HepG2 (cell line): ENCODE data around the gene NUBPL. TPM values are rescaled to one million over a fixed set of nuclear protein-coding genes. Genes with fewer than 3 reads are reported as not detected.
"Not testable (repeated sequence)": the region's sequence is repeated elsewhere in the genome, so short reads cannot be mapped to it uniquely, and the experiment has no call there.

Source experiments
- ATAC-seq: fragments of 200-7000 bp; cut with Tn5 transposase; 3 replicates; pipeline ENCODE4 v1.9.1; 2020; ENCODE audit warnings: mild to moderate bottlenecking, moderate library complexity
- BruUV-seq: library from RNA; stranded (reverse); fragments of 400-500 nt; replicated peaks from 2 replicates; lab custom pipeline; 2021; lab: Mats Ljungman, UMichigan
- CTCF ChIA-PET: fragments of 300-600 bp; formaldehyde crosslinking; extraction: SDS; loops from one replicate; lab custom pipeline; 2021; ENCODE audit warnings: low total read pairs, inconsistent platforms, low intra/inter-chr PET ratio; lab: Yijun Ruan, JAX
- POLR2A ChIA-PET: fragments of 350-600 bp; sonication (Branson Sonifier 250); formaldehyde crosslinking; loops from one replicate; lab custom pipeline; 2020; ENCODE audit warnings: antibody characterized with exemption, inconsistent platforms; lab: Yijun Ruan, JAX
- DNase-seq: peaks from one replicate; pipeline ENCODE4 v3.0.0-alpha.2; 2015; ENCODE audit warnings: low spot score
- FAIRE-seq: peaks from 3 replicates; lab custom pipeline; 2011; peaks lifted over from hg19 to GRCh38; lab: Jason Lieb, UNC
- H2AFZ ChIP-seq: one replicate; pipeline ENCODE4 v1.6.1; 2011; ENCODE audit warnings: low read length, inconsistent platforms
- H3K27ac ChIP-seq: fragments of 300-600 bp; 3 replicates; pipeline ENCODE4 v1.8.0; 2011; ENCODE audit warnings: mixed run types, mild to moderate bottlenecking, mixed read lengths, low read length, inconsistent platforms; ENCODE audit not compliant: insufficient read depth; ENCODE audit errors: extremely low read length
- H3K27me3 ChIP-seq, 2 experiments: fragments of 200-600 bp in 1 of 2; 2 replicates in 1 of 2; 3 replicates in 1 of 2; pipeline versions ENCODE4 v1.6.0 to v1.8.0; 2011; ENCODE audit warnings: low read length in 2 of 2, mild to moderate bottlenecking in 2 of 2, moderate library complexity in 2 of 2, inconsistent platforms in 1 of 2; ENCODE audit not compliant: insufficient read depth in 2 of 2, control insufficient read depth in 1 of 2
- H3K36me3 ChIP-seq, 2 experiments: fragments of 200-600 bp in 1 of 2; replicated peaks in 1 of 2; 2 replicates in 1 of 2; 3 replicates in 1 of 2; pipeline versions ENCODE4 v1.5.1 to v1.8.0; 2011; ENCODE audit warnings: low read length in 2 of 2, inconsistent platforms in 1 of 2; ENCODE audit not compliant: insufficient read depth in 2 of 2, control insufficient read depth in 1 of 2
- H3K4me1 ChIP-seq: 2 replicates; pipeline ENCODE4 v1.5.1; 2012; ENCODE audit warnings: low read length, inconsistent platforms; ENCODE audit not compliant: insufficient read depth
- H3K4me2 ChIP-seq: 2 replicates; pipeline ENCODE4 v1.6.0; 2011; ENCODE audit warnings: low read depth, low read length, inconsistent platforms
- H3K4me3 ChIP-seq, 3 experiments: fragments of 200-600 bp in 1 of 3; sonication (generic), shearing (Covaris generic) in 1 of 3; replicated peaks in 1 of 3; 2 replicates each; pipeline ENCODE4 v1.5.1; 2011 to 2016; ENCODE audit warnings: low read length in 3 of 3, inconsistent platforms in 2 of 3, low read depth in 2 of 3, mild to moderate bottlenecking in 2 of 3, control low read depth in 1 of 3, mixed read lengths in 1 of 3; ENCODE audit not compliant: insufficient read depth in 1 of 3
- H3K79me2 ChIP-seq: one replicate; pipeline ENCODE4 v1.6.1; 2011; ENCODE audit warnings: low read length, inconsistent platforms; ENCODE audit not compliant: insufficient read depth
- H3K9ac ChIP-seq: 2 replicates; pipeline ENCODE4 v1.6.0; 2011; ENCODE audit warnings: mild to moderate bottlenecking, low read depth, low read length, inconsistent platforms; ENCODE audit not compliant: insufficient read depth
- H3K9me3 ChIP-seq: 2 replicates; pipeline ENCODE4 v1.5.1; 2012; ENCODE audit warnings: mild to moderate bottlenecking, low read length
- H4K20me1 ChIP-seq: 2 replicates; pipeline ENCODE4 v1.6.0; 2011; ENCODE audit warnings: inconsistent platforms, mild to moderate bottlenecking, low read length, moderate library complexity; ENCODE audit not compliant: insufficient read depth
- ATF1 ChIP-seq: IDR thresholded peaks from 2 replicates; pipeline ENCODE4 v1.6.1; 2016; ENCODE audit warnings: mild to moderate bottlenecking, control low read depth
- DPF2 ChIP-seq: sonication (generic); formaldehyde crosslinking; IDR thresholded peaks from 2 replicates; pipeline ENCODE4 v1.4.0; 2020; ENCODE audit warnings: mild to moderate bottlenecking, low read depth, missing genetic modification reagents, borderline replicate concordance
- FOXA1 ChIP-seq, 2 experiments: fragments of 450-650 bp in 1 of 2; sonication (generic) in 1 of 2; formaldehyde crosslinking in 1 of 2; IDR thresholded peaks; 2 replicates each; pipeline versions ENCODE4 v1.4.0 to v1.6.1; 2016 to 2020; ENCODE audit warnings: missing genetic modification reagents in 1 of 2
- HNRNPK ChIP-seq: fragments of 200-400 bp; formaldehyde crosslinking; IDR thresholded peaks from 2 replicates; pipeline ENCODE4 v1.6.1; 2018; ENCODE audit warnings: low read length, low read depth, moderate library complexity, mild to moderate bottlenecking; ENCODE audit not compliant: poor library complexity, severe bottlenecking
- SOX6 ChIP-seq, 2 experiments: fragments of 450-650 bp in 1 of 2; sonication (generic) in 1 of 2; formaldehyde crosslinking in 1 of 2; IDR thresholded peaks; 2 replicates each; pipeline versions ENCODE4 v1.4.0 to v1.6.1; 2017 to 2020; ENCODE audit warnings: antibody characterized with exemption in 1 of 2, mild to moderate bottlenecking in 1 of 2, missing genetic modification reagents in 1 of 2
- YEATS2 ChIP-seq: sonication (generic); formaldehyde crosslinking; IDR thresholded peaks from 2 replicates; pipeline ENCODE4 v1.4.0; 2020; ENCODE audit warnings: missing genetic modification reagents, borderline replicate concordance
- ZNF24 ChIP-seq: fragments of 450-650 bp; IDR thresholded peaks from 2 replicates; pipeline ENCODE4 v1.6.1; 2017; ENCODE audit warnings: antibody characterized with exemption, mild to moderate bottlenecking
- WGBS: methylation state at CpG from one replicate; pipeline ENCODE4 v1.1.6; 2017; ENCODE audit warnings: low lambda C conversion rate; 5-methylcytosine and 5-hydroxymethylcytosine counted together
- in situ Hi-C: cut with HindIII; loops from 2 replicates; pipeline ENCODE4 v1.10.0; 2017; ENCODE audit warnings: low pct_unique_long_range_greater_than_20kb; ENCODE audit not compliant: extremely low pct_ligation_motif_present
- intact Hi-C: fragments of 100-400 bp; cut with micrococcal nuclease; formaldehyde crosslinking; loops from one replicate; pipeline ENCODE4 v1.10.0; 2022; ENCODE audit not compliant: unreplicated experiment
- polyA plus RNA-seq, 8 experiments: library from polyadenylated mRNA; depleted of rRNA in 3 of 8; stranded (reverse) in 7 of 8; unstranded in 1 of 8; fragments of >200 nt; fragmentation: Illumina TruSeq in 4 of 8; extraction: Trizol in 4 of 8; gene quantifications; 2 replicates each; pipeline versions ENCODE4 v1.2.1 to v1.2.3, GENCODE V29; 2011 to 2016; ENCODE audit warnings: low read depth in 4 of 8, missing spikeins in 1 of 8, mixed read lengths in 1 of 8; ENCODE audit not compliant: insufficient read depth in 1 of 8
- total RNA-seq, 5 experiments: library from RNA; depleted of rRNA; stranded (reverse); fragments of >200 nt; fragmentation: Illumina TruSeq; extraction: Trizol; gene quantifications; 2 replicates each; pipeline ENCODE4 v1.2.3, GENCODE V29; 2016; ENCODE audit warnings: low read depth in 1 of 5
- TF ChIP-seq, protein P1 (sequence below): sonication (generic); formaldehyde crosslinking; IDR thresholded peaks from 2 replicates; pipeline ENCODE4 v1.4.0; 2020; ENCODE audit warnings: mild to moderate bottlenecking, missing genetic modification reagents
- TF ChIP-seq, protein P2 (sequence below): IDR thresholded peaks from 2 replicates; pipeline ENCODE4 v1.6.1; 2012; ENCODE audit warnings: low read depth, low read length, improper control_type of control experiment

NUBPL gene
- total and polyA plus RNA-seq, 2 of the 13 experiments (the other 11 are each of a cell fraction or from before 2014, with no cell fraction given): 21.3 to 44.1 TPM

DNA sequence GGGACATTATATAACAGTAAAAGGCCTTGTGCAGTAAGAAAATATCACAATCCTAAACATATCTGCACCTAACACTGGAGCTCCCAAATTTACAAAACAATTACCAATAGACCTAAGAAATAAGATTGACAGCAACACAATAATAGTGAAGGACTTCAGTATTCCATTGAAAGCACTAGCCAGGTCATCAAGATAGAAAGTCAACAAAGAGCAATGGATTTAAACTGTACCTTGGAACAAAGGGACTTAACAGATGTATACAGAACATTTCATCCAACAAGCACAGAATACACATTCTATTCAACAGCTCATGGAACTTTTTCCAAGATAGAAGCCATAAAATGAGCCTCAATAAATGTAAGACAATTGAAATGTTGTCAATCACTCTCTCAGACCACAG is 306.4 kb downstream of the NUBPL start (continued):
- TF ChIP-seq, protein P1, sequence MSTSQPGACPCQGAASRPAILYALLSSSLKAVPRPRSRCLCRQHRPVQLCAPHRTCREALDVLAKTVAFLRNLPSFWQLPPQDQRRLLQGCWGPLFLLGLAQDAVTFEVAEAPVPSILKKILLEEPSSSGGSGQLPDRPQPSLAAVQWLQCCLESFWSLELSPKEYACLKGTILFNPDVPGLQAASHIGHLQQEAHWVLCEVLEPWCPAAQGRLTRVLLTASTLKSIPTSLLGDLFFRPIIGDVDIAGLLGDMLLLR: no peak
- TF ChIP-seq FOXA1 (IDR thresholded peaks at IDR 0.05) (peak; percentile 12; the same call in 1 of the 2 replicates), FOXA1 (CRISPR knock-in tag; IDR thresholded peaks at IDR 0.05) (peak; percentile 55; the same call in 1 of the 2 replicates), ATF1 (CRISPR knock-in tag) (no peak), ZNF24 (peak; percentile 75; the same call in 1 of the 2 replicates), HNRNPK (no peak), DPF2 (CRISPR knock-in tag) (0 out of 2 replicates have a peak, but pooled peaks have one; percentile 21), YEATS2 (CRISPR knock-in tag) (no peak)
- TF ChIP-seq, protein P2, sequence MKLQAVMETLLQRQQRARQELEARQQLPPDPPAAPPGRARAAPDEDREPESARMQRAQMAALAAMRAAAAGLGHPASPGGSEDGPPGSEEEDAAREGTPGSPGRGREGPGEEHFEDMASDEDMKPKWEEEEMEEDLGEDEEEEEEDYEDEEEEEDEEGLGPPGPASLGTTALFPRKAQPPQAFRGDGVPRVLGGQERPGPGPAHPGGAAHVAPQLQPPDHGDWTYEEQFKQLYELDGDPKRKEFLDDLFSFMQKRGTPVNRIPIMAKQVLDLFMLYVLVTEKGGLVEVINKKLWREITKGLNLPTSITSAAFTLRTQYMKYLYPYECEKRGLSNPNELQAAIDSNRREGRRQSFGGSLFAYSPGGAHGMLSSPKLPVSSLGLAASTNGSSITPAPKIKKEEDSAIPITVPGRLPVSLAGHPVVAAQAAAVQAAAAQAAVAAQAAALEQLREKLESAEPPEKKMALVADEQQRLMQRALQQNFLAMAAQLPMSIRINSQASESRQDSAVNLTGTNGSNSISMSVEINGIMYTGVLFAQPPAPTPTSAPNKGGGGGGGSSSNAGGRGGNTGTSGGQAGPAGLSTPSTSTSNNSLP: peak; percentile 44; the same call in 1 of the 2 replicates

DNA sequence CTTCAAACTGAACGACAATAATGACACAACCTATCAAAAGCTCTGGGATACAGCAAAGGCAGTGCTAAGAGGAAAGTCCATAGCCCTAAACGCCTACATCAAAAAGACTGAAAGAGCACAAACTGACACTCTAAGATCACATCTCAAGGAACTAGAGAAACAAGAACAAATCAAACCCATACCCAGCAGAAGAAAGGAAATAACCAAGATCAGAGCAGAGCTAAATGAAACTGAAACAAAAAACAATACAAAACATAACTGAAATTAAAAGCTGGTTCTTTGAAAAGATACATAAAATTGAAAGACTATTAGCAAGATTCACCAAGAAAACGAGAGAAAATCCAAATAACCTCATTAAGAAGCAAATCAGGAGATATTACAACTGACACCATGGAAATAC is 306.9 kb downstream of the NUBPL start:
- POLR2A ChIA-PET; H3K27ac ChIP-seq; H3K27me3 ChIP-seq; H4K20me1 ChIP-seq; H3K79me2 ChIP-seq; FAIRE-seq; CTCF ChIA-PET; BruUV-seq; intact Hi-C loops; H3K9me3 ChIP-seq; in situ Hi-C loops; H3K36me3 ChIP-seq; H3K4me3 ChIP-seq; DNase-seq; H2AFZ ChIP-seq; H3K9ac ChIP-seq; H3K4me2 ChIP-seq; ATAC-seq; TF ChIP-seq FOXA1, SOX6 (CRISPR knock-in tag; IDR thresholded peaks at IDR 0.05): not testable (repeated sequence)
- H3K4me1 ChIP-seq: peaks cover 14% of the 10 kb centered on the region
- TF ChIP-seq FOXA1 (IDR thresholded peaks at IDR 0.05) (0 out of 2 replicates have a peak, but pooled peaks have one; percentile 11), SOX6 (IDR thresholded peaks at IDR 0.05) (0 out of 2 replicates have a peak, but pooled peaks have one; percentile 65)
- WGBS: 3% methylated on average over 3 of the region's 3 CpGs
